HG03442 (cell line): ENCODE results near the gene PDF.
"Not testable (repeated sequence)": the region's sequence is repeated elsewhere in the genome, so short reads cannot be mapped to it uniquely, and the experiment has no call there.

Experiments
- ATAC-seq: cut with Tn5 transposase; IDR thresholded peaks from one replicate; pipeline ENCODE4 v1.9.1; 2021; ENCODE audit warnings: mild to moderate bottlenecking, moderate library complexity; ENCODE audit not compliant: unreplicated experiment

Gene PDF

DNA sequence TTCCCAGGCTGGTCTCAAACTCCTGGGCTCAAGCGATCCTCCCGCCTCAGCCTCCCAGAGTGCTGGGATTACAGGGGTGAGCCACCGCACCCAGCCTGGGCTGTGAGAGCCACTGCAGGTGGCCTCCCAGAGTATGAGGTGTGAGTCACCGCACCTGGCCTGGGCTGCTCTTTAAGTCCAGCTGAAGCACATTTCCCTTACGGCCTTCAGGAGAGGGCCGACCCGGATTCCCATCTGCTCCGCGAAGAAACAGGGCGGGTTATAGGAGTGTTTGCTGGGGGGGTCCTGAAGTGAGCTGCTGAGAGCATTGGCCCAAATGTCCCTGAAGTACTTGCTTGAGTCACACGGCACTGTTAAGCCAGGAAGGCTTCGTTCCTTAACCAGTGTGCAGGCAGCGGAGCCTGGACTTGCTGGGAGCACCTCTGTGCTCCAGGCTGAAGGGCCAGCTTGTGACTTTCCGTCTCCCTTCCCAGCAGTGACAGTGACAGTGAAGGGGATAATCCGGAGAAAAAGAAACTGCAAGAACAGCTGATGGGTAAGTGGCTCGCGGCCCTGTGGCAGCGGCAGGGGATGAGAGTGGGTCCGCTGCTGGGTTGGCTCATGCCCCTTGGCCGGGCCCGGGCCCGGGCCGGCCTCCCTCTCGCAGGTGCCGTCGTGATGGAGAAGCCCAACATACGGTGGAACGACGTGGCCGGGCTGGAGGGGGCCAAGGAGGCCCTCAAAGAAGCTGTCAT lies 12.0 kb downstream of the PDF start:
- no peak for ATAC-seq

DNA sequence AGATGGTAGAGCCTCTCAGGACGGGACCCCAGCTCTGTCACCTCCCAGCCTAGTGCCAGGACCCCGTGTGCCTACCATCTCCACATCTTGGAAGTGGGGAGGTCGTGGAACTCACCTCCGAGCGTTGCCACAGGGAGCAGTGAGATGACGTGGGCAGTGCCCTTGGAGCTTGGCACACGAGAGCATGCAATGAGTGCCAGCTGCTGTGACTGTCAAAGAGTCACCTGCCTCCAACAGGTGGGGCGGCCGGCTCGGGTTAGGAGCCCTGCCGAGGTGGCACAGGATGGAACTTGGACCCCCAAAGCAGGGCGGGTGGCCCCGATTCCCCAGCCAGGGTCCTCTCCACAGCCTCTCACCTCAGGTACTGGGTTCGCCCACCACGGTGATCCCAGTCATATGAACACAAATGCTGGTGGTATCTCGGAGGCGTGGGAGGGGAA lies 13.8 kb downstream of the PDF start:
- no peak for ATAC-seq

DNA sequence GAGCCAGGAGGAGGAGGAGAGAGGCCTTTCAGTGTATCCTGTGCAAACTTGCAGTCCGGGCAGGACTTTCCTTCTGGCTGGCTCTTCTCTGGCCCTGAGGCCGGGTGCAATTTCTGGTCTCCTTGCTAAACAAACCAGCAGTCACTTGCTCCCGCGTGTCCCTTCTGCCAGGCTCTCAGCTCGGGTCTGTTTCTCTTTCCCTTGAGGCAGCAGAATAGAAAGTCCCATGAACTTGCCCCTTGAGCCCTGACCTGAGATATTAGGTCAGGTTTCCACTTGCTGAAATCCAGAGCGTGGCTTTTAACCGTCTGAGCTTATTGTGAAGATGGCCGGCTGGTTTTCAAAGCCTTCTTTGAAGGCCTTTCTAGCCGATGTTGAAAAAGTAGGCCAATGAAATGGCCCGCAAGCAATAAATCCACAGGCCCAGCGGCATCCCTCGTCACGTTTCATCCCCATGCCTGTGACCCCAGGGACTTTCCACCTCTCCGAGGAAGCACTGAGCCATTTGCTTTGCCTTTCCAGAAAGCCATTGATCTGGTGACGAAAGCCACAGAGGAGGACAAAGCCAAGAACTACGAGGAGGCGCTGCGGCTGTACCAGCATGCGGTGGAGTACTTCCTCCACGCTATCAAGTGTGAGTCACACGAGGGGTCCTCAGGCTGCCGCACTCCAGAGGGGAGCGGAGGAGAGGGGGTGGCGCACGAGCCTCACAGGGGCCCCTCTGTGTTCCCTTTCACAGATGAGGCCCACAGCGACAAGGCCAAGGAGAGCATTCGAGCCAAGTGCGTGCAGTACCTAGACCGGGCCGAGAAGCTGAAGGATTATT lies 14.7 kb downstream of the PDF start:
- ATAC-seq: no peak

DNA sequence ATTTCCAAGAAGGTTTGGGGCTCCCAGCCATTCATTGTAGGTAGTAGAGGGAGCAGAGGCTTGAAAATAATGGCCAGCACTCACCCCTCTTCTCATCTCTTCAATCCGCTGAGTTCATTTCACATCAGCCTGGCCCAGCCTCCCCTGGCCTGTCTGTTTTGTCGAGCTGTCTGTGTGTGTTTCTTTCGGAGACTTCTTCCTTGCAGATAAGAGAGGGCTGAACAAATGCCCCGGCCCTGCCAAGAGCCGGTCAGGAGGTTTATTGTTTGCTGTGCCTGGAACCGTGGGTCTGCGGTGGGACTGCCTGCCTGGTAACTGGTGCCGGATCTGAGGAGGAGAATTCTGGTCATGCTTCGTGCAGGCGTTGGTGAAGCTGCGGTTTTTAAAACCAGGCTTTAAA lies 15.9 kb downstream of the PDF start:
- ATAC-seq: no peak

DNA sequence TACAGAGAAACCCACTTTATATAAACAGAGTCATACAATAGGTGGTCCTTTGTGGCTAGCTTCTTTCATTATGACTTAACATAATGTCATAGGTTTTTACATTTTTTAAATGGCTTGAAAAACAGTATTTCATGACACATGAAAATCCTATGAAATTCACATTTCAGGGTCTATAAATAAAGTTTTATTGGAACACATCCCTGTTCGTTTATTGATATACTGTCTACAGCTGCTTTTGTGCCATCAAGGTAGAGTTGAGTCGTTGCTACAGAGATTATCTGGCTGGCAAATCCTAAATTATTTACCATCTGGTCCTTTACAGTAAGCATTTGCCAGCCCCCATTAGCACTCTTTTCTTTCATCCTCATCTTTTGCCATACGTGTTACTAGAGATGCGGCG lies 16.9 kb downstream of the PDF start:
- ATAC-seq: no peak

DNA sequence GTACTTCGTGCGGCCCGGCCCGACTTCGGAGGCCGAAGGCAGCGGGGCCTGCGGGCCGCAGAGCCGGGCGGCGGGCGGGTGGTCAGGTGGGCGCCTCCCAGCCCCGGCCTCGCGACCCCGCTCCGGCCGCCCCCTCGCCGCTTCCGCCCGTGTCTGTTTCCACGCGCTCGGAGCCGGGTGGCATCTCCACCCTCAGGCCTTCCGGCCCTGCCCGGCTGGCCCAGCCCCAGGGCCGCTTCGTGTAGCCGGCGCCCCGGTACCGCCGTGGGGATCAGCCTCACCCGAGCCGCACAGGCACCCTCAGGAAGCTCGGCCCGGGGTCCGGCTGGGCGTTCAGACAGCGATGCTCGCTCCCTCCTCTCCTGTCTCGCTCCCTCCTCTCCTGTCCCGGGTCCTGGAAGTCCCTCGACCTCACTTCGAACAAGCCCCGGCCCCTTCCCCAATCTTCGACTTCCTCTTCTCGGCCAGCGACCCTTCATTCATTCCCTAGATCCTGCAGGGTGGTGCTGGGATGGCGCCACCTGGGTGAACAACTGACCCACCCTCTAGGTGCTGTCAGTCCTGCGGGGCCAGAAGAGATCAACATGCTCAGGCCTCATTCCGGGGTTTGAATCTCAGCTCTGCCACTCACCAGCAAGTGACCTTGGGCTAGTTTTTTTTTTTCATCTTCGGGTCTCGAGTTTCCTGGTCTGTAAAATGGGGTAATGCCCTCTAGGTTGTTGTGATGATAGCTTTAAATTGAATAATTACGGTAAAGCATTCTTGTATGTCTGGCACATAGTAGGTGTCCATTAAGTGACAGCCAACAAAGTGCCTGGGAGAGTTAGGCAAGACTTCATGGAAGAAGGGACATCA lies 18.6 kb downstream of the PDF start:
- peak; percentile 45 for ATAC-seq

DNA sequence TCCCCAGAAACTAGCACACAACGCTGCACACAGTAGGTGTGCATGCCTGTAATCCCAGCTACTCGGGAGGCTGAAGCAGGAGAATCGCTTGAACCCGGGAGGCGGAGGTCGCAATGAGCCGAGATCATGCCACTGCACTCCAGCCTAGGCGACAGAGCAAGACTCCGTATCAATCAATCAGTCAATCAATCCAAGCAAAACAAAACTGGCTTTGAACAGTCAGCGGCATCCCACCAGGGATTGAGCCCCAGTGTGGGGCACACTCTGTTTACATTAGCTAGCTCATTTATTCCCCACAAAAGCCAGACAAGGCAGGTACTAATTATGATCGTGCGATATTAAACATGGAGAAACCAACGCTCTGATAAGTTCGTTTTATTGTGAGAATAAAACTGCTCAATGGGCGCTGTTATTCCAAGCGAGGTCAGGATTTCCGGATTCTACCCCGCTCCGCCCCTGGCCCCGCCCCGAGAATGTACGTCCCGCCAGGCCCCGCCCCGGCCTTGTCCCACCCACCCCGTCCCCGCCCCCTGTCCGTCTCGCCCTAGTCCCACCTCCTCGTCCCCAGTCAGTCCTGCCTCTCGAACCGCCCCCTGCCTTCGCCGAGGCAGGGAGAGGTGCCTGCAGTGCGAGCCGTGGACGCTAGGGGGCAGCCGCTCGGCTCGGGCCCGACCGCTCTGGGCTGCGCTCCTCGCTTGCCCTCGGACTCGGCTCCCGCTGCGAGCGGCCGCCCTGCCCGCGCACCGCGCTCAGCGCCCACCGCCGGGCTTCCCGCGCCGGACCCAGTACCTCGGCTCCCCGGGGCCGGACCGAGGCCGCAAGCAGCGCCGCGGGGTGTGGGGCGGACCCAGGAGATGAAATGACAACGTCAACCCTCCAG lies 19.5 kb downstream of the PDF start, which contains the start of gene VPS4A:
Gene VPS4A, plus strand, starts transcription at position 698 of the 880 bp plus-strand sequence. Its CDS starts 162 bp downstream, at position 860.
- peak; percentile 90 for ATAC-seq

DNA sequence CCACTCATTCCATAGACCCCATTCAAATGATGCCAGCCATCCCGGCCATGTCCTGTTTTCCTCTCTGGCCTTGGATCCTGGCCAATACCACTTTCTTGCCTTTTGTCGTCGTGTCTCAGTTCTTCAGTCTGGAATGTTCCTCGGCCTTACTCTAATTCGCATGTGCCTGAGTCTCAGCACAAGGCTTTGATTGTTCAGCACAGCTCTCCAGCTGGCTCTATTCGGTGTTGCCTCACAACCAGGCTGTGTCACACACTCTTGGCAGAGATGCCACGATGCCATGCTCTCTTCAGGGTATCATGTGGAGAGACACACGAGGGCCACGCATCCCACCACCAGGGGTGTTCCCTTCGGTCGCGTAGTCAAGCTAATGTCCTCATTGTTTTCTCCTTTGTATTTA lies 21.1 kb downstream of the PDF start:
- no peak for ATAC-seq

DNA sequence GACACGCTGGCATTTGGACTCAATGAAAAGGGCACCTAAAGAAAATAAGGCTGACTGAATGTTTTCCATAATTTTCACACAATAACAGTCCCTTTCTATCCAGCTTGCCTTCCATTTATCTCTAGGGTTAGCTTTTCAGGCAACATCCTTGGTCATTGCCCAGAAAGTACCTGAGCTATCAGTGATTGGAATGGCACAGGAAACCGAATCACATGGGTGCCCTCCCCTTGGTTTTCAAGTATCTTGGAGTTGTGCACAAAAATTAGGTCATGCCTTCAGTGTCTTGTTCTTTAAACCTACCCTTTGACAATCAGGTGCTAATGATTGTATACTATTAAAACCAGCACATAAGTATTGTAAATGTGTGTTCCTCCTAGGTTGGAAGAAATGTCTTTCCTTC lies 22.5 kb downstream of the PDF start:
- ATAC-seq: no peak

DNA sequence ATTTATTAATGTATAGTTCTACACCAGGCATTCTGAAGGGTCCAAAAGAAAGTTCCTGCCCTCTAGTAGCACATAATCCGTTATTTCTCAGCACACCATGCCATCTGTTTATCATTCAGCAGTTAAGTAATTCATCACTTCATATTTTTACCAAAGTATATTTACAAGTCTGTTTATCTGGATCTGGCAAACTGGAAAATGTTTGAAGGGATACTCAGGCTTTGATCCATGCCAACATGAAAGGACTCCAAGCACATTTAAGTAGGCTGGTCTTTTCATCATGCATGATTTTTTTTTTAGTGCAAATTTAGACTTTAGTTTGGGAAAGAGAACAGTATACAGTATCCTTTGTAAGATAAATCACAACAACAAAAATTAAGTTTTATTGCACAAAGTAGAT lies 23.3 kb downstream of the PDF start:
- ATAC-seq: no peak

DNA sequence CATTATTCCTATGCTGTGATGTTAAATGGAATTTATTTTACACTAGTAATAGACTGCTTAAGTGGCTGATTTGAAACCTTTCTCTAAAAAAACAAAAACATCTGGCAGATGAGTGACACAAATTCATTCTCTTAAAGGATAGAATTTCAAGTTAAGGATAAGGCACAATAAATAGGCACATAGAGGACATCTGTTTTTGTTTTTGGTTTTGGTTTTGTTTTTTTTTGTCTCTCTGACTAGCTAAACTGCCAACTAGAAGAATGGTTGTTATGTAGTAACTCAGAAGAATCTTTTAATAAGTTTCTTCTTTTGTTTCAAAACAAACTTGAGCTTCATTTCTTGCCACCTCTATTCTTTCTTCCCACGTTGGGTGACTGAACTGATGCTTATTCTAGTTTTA lies 24.4 kb downstream of the PDF start:
- no peak for ATAC-seq

DNA sequence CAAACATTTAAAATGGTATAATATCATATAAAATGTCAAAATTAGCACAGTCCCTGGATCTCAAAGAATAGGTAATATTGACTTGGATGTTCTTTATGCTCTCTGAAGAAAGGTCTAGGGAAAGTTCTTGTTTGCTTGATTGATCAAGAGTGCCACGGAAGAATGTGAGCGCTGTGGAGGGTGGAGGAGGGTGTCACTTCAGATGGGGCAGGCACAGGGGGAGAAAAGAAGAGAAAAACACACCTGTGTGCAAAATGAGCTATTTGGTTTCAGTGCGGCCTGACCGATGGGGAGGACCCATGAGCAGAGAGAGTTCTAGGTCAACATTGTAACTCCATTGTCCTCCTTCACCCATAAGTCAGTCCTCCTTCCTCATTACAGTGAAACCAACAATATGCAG lies 28.1 kb downstream of the PDF start:
- no peak for ATAC-seq

DNA sequence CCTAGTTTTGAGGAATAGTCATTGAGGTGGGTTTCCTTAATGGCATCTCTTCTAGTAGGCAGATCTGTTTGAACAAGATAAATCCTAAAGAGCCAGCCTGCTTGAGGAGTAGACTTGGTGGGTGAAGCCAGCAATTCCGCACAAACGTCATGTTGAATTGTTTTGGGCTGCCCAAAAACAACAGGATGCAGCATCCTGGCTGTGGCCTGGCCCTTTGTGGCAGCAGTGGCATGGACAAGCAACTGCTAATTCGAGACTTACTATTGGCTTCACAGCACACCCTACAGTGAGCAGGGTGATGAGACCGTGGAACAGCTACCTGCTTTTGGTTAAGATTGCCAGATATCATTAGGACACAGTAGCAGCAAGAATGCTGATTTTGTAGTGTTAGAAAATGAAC lies 28.5 kb downstream of the PDF start:
- ATAC-seq: no peak

DNA sequence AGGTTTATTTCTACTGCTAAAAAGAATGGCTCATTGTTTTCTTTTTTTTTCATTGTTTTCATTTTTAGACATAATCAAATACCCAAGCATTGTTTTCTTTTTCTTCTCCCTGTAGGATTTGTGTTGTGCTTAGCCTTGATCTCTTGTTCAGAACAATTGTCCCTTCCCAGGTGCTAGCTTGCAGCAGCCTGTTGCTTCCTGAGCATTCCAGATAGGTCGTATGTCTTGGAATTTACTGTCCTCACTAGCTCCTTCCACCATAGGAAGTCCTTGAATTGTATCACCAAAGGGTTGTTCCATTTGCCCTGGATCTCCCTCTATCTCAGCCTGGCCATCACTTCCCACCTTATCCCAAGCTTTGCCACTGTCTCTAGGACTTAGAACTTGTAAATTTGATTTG lies 29.2 kb downstream of the PDF start:
- ATAC-seq: no peak

DNA sequence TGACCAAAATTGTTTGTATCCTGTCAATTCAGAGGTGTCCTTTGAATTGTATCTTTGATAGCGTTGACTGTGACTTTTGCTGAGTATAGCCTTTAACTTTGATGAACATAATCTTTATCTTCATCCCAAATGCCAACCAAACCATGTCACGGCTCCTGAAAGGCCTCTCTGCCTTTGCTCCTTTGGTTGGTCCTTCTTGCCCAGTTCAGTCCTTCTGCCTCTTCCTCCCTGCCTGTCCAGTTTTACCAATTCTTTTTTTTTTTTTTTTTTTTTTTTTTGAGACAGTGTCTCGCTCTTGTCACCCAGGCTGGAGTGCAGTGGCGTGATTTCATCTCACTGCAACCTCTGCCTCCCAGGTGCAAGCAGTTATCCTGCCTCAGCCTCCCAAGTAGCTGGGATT lies 32.1 kb downstream of the PDF start:
- no peak for ATAC-seq

DNA sequence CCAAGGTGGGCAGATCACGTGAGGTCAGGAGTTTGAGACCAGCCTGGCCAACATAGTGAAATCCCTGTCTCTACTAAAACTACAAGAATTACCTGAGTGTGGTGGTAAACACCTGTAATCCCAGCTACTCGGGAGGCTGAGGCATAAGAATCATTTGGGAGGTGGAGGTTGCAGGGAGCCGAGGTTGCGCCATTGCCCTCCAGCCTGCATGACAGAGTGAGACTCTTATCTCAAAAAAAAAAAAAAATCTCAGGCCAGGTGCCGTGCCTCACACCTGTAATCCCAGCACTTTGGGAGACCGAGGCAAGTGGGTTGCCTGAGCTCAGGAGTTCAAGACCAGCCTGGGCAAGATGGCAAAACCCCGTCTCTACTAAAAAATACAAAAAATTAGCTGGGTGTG lies 33.6 kb downstream of the PDF start:
- ATAC-seq: not testable (repeated sequence)

DNA sequence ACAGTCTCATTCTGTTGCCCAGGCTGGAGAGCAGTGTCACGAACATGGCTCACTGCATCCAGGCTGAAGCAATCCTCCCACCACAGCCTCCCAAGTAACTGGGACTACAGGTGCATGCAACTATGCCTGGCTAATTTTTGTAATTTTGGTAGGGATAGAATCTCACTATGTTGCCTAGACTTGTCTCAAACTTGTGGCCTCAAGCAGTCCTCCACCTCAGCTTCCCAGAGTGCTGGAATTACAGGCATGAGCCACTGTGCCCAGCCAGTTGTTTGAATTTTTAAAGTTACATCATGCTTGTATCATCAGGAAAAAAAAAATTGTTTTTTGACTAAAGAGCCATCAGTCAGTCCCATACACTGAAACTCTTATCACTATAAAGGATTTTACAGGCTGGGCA lies 36.3 kb downstream of the PDF start:
- no peak for ATAC-seq

DNA sequence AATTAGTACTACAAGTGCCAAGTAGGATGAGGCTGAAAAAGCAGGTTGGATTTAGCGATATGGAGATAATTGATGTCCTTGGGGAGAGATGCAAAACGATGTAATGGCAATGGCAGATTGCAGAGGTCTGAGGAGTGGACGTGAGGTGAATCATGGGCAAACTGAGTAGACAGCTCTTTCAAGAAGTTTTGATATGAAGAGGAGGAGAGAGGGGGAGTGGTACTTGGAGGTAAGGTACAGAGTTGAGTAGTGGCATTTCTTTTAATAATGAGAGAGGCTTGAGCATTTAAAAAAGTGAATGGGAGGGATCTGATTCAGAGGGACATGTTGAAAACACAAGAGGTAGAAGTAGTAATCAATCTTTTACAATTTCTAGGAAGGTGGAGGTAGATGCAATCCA lies 37.0 kb downstream of the PDF start:
- no peak for ATAC-seq

DNA sequence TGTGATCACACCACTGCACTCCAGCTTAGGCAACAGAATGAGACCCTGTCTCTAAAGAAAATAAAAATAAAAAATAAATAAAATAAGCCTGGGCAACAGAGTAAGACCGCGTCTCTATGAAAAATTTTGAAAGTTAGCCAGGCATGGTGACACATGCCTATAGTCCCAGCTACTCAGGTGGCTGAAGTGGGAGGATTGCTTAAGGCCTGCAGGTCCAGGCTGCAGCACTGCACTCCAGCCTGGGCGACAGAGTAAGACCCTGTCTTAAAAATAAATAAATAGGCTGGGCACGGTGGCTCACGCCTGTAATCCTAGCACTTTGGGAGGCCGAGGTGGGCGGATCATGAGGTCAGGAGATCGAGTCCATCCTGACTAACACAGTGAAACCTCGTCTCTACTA lies 38.7 kb downstream of the PDF start:
- ATAC-seq: not testable (repeated sequence)

DNA sequence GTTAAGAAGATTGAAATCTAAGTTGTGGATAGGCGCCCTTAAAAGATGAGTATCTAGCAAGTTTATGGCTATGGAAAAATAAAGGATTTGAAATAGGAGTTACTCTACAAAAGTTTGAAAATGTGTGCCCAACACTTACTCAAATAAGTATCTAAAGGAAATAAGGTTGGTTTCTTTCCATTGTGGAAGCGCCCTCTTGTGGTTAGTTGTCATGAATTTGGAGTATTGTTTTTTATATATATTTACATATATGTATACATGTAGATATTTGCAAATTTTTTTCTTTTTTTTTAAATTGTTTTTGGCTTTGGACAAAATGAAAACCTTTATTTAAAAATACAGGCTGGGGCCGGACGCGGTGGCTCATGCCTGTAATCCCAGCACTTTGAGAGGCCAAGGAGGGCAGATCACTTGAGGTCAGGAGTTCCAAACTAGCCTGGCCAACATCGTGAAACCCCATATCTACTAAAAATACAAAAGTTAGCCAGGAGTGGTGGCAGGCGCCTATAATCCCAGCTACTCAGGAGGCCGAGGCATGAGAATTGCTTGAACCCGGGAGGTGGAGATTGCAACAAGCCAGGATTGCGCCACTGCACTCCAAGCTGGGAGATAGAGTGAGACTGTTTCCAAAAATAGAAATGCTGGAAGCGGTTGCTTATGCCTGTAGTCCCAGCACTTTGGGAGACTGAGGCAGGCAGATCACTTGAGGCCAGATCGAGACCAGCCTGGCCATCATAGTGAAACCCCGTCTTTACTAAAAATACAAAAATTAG lies 43.3 kb downstream of the PDF start:
- no peak for ATAC-seq
